Measurements from ENCODE around the gene TCERG1L.

TCERG1L gene

DNA sequence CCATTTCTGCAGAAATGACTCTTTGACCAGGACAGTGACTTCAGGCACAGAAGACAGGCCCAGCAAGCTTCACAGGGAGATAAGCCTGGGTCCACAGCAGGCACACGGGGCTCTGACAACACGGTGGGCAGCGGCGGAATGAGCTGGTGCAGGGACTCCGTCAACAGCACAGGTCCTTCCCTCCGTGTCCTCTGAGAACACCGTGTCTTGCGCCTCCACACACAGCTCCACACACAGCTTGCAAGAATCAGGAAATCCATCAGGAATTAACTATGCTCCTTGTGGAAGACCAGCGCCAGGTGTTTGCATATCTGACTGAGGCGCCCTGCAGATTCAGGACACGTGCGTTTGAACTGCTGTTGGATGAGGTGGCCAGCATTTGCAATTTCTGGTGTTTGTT, 39.6 kb downstream of the TCERG1L start:
- DNase-seq (ENCODE audit: low read depth in 2 of 2) = no peak

DNA sequence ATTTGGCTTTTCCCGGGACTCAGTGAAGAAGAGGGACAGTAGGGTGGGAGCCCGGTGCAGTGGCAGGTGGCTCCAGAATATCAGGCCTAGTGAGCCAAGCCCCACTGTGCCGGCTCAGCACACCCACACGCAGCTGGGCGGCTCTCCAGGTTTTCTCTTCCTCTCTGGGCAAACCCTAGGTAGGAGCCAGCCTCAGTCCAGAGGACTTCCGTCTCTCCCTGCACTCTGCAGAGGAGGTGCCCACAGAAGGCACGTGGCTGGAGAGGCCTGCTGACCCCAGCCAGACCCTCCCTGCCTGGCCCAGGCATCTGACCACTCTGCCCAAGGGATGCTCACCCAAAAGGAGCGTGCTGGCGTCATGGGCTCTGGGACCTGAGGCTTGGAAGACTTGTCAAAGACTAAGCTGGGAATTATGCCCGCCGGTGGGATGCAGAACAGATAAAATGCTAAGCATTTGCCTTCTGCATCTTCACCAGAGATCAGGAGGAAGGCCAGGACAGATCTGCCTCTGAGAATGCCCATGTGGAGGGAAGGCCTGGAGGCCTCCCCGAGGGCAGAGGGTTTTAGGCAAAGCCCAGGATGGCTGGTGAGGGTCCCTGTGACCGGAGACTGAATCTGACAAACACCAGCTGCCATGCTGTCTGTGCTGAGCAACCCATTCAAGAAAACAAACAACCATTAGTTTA, 40.2 kb downstream of the TCERG1L start:
- DNase-seq (ENCODE audit: low read depth in 2 of 2) = no peak

DNA sequence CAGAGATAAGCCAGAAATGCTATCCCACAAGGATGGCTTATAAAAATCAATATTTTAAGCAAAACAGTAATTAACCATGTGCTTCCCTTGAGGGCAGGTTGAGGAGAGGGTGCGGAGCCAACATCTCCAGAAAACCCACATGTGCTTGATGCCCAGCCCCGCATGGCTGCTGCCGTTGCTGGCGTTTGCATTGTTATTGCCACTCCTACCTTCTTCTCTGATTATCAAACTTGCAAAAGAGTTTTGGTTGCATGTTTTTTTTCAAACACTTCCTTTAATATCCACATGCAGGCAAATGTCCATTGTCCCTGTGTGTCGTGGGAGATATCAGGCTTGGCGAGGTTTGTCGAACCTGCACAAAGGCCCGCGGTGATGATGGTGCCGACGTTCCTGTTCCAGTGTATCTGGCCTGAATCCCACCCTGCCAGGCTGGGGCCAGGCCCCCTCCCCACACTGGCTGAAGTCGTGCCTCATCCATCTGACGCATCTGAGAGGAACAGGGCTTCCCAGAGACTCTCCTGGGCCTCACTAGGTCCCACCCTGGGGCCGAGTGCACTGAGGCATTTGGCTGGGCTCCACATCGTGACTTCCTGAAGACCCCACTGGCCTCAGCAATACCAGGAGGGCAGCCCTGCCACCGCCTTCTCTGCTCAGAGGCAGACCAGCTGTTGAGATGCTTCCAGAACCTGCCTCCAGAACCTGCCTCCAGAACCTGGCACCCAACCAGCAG, 40.9 kb downstream of the TCERG1L start:
- DNase-seq (ENCODE audit: low read depth in 2 of 2) = no peak

DNA sequence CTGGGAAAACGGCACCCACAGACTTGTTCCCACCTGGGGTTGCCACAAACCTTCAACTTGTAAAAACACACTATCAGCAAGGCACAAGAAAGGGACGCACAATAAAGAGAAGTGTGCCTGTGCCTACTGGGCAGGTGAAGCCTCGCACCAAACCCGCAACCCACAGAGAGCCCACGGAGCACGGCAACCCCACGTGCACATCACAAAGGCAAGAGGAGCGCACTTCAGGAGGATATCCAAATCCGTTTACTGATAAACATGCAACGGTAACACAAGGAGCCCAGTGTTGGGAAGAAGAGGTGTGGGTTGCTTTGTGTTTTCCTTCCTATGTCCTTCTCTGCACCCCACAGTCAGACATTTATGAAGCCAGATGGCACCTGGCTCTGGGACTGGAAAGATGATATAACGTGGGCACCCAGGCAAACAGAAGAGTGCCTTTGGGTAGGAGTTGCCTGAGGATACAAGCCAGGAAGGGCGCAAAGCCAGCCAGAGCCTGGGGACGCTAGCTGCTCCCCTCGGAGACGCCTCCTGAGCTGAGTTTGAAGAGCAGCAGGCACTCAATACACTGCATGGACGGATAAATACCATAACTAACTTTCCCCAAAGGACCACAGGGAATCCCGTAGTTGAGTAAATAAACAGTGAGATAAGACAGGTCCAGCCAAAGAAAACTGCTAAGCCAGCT, 41.6 kb downstream of the TCERG1L start:
- DNase-seq (ENCODE audit: low read depth in 2 of 2) = no peak

DNA sequence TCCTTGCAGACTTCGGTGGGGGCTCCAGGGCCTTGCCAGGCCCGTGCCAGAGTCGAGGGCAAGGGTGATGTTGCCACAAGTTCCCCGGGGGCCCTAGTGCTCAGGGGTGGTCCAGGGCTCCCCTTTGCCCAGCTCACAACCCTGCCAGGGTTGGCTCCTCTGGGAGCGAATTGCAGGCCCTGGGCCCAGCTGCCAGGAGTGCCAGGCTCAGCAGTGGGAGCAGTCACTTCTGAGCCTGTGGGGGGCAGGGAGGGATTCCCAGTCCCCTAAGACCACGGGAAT, 43.8 kb downstream of the TCERG1L start:
- DNase-seq (ENCODE audit: low read depth in 2 of 2) = no peak

DNA sequence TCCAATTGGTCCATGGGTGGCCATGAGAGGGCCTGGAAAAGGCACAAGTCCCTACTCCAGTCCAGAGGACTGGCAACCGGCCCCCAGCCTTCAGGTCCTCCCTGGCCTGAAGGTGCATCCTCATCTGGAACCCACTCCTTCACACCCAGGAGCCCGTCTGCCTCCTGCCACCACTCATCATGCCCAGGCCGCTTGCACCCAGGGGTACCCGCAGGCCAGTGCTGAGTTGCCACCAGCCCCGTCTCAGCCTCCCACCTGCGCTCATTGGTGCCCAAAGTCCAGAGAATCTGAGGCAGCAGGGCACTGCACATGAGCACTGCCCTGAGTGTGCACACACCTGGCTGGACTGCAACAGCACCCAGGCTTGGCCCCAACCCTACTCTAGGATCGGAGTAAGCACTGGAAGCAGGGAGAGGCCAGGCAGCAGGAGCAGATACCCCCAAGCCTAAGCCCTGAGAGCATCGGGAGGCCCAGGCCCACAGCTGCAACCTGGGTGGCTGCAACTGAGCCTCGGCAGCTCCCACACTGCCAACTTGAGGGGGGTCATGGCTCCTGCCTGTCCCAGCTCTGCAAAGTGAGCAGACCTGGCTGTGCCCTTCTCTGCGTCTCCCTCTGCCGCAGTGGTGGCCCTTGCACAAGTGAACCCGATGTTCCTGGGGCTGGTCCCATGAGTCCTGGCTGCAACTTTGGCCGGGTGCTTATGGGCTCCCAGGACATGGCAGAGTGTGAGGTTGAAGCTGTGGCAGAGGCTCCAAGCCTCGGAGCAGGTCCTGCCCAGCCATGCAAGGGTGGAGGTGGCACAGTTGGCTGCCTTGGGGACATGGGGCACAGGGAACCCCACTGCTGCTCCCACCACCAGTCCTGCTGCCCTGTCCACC, 44.3 kb downstream of the TCERG1L start:
- DNase-seq (ENCODE audit: low read depth in 2 of 2) = no peak

DNA sequence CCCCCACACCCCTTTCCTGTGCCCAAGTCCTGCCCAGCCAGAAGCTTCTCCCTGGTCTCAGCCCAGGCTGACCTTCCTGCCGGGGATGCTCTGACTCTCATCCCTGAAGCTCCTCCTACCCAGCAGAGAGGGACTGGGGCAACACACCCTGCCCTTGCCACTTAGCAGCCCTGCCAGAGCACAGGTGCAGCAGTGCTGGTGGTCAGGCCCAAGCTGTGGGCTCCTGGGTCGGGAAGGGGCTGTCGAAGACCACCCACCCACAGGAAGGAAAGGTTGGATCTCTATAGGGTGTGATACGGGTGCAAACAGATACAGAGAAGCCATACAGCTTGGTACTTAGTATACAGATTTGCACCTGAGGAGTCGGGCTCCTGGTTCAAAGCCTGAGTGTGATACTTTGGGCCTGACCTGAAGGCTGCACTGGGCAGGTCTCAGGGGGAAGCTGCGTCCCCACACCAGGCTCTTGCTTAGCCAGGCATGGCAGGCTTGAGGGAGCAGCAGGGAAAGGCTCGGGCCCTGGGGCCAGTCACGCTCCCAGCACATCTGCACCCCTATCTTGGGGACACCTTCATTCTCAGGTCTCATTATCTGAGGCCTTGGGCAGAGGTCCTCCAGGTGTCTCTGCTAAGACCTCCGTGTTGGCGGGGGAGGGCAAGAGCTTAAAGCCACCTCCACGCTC, 47.3 kb downstream of the TCERG1L start:
- no peak for DNase-seq (ENCODE audit: low read depth in 2 of 2)

DNA sequence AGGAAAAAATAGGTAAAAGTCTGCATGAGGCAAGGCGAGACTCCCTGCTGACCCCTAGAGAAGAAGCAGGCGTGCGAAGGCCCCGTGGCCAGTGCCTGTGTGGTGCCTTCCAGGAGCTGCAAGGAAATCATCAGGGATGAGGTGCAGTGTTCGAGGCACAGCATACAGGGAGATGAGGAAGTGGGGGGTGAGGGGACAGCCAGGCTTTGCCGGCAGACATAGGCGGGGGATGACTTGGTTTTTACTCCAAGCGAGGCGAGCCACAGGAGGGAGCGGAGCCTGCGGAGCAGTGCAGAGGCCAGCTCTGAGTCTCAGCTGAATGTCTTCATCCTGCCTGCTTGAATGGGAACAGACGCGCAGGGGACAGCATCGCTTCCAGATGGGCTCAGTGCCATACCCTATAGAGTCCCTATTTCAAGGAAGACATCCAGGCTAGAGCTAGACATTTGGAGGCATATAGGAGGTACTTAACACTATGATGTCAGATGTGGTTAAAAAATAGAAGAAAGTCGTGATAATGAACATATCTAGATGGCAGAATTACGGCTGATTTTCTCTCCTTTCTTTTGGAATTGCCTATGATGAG, 49.5 kb downstream of the TCERG1L start:
- no peak for DNase-seq (ENCODE audit: low read depth in 2 of 2)

DNA sequence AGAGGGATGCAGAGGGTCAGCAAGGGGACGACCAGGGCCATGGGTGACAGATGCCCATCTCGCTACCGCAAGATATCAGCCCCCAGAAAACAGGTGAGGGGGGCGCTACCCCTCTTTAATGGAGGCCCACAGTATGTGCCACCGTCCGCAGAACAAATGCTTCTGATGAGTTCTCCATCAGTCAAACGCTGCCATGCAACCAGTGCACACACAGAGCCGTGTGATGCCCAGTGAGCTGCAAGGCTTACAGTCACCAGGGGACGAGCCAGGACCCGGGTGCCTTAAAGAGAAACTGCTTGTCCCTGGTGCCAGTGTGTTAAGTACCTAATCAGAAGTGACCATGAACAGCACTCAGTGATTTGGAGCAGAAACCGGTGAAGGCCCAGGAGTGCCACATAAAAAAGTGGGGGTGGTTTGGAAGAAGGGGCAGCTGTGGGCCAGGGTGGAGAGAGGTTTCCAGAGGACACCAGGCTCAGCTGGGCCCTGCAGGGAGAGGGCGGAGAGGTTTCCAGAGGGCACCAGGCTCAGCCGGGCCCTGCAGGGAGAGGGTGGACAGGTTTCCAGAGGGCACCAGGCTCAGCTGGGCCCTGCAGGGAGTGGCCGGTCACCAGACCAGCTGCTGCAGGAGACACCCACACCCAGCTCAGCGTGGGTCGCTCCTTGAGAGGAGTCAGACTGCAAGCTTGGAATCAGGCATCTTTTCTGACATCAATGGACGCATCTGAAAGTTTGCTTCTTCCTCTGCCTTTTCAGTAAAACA, 50.9 kb downstream of the TCERG1L start:
- DNase-seq (ENCODE audit: low read depth in 2 of 2) = no peak

DNA sequence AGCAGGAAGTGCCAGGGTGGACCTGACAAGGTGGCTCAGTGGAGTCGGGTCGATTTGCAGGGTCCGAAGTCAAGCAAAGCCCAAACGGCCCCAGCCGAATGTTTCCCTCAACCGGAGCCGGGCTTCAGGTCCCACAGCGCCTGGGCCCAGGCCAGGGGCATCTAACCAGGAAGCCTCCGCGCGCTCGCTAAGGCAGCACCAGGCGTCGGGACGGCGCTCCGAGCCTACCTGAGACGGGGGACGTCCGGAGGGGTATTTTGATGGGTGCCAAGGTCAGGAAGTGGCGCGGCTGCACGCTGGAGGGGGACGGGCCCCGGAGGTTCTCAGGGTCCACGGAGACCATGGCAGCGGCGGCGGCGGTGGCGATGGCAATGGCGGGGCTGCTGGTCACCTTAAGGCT, 51.5 kb downstream of the TCERG1L start:
- DNase-seq (ENCODE audit: low read depth in 2 of 2) = no peak

DNA sequence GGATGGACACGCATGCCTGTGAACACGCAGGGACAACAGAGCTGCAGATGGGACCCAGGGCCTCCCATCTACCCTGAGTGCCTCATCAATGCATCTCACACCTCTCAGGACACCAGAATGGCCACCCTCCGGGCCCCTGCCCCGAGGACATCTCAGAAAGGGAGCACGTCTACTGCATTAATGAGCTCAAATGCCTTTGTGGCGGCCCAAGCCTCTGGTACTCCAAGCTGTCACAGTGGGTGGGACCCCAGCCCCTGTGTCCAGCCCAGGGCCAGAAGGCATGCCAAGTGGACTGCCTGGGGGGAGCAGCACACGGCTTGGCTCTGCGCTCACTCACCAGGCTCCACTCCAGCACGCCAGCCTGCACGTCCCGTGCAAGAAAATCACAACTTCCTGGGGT, 52.0 kb downstream of the TCERG1L start:
- DNase-seq (ENCODE audit: low read depth in 2 of 2) = no peak

DNA sequence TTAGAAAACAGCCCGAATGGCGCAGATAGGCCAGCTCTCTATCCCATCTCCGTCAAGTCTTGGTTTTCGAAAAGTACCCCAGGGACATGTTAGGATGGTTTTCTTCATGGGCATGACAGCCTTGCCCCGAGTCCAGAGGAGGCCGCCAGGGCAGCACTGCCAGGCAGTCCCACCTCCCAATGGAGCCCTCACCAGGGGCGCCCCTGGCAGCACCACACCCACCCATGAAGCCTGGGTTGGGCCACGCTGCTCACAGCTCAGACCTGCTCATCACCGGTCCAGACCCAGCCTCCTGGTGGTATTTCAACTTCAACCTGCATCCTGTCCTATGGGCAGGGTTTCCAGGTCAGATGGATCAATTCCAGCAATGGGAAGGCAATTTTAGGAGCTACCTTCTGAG, 53.3 kb downstream of the TCERG1L start:
- DNase-seq (ENCODE audit: low read depth in 2 of 2) = no peak

DNA sequence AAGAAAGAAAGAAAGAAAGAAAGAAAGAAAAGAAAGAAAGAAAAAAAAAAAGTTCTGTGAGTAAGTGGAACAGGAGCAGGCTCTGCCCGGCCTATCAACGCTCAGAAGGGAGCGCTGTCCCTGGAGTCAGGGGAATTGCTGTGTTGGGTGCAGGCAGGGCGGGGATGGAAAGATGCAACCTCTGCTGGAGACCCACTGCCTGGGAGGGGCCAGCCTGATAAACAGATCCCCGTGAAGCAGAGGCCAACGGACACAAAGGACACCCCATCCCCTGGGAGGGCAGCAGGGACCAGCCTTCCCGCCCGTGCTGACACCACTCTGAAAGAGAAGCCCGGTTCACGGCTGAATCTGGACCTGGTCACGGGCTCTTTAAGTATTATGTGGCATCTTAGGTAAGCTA, 54.5 kb downstream of the TCERG1L start:
- no peak for DNase-seq (ENCODE audit: low read depth in 2 of 2)

DNA sequence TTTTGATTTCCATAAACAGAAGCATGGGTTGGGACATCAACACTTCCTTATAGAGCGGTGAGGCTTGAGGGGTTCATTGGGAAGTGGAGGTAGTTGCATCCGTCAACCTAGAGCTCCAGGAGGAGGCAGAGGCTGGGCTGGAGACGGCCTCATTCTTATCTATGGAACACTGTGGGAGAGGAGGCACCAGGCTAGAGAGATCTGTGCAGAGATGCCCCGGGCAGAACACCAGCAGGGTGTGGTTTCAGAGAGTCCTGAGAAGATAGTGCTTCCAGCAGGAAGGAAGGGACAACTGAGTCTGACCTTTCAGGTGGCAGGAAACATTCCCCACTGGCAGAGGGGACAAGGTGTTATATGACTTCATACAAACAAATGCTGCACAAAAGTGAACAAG, 56.7 kb downstream of the TCERG1L start:
- DNase-seq (ENCODE audit: low read depth in 2 of 2) = no peak

DNA sequence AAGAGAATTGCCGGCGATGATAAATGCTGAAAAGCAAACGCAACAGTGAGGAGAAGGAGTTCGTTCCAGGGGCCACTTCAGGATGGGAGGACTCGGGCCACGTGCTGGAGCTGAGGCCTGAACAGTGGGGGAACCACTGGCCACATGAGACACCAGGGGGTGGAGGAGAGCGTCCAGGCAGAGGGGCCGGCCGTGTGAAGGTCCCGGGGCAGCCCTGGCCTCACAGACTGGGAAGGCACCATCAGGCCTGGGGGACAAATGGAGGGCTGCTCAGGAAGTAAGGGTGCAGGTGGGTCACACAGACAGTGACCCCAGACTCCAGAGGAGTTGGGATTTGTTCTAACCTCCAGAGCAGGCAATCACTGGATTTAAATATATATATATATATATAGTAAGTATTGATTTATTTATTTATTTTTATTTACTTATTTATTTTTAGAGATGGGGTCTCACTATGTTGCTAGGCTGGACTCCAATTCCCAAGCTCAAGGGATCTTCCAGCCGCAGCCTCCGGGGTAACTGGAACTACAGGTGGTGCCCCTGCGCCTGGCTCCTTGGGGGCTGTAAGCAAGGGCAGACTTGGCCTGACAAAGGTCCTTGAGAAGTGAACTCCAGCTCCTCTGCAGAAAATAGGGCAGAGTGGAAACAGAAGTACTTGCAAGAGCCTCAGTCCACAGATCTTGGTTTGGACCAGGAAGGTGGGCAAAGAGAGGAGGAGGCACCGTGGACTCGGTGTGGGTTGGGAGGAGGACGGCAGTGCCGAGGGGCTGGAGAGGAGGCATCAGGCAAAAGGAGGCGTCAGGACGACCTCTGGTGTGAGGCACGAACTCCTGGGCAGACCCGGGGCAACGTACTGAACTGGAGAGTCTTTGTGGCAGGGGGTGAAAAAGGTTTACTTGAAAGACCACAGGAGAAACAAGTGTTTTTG, 57.3 kb downstream of the TCERG1L start:
- no peak for DNase-seq (ENCODE audit: low read depth in 2 of 2)

DNA sequence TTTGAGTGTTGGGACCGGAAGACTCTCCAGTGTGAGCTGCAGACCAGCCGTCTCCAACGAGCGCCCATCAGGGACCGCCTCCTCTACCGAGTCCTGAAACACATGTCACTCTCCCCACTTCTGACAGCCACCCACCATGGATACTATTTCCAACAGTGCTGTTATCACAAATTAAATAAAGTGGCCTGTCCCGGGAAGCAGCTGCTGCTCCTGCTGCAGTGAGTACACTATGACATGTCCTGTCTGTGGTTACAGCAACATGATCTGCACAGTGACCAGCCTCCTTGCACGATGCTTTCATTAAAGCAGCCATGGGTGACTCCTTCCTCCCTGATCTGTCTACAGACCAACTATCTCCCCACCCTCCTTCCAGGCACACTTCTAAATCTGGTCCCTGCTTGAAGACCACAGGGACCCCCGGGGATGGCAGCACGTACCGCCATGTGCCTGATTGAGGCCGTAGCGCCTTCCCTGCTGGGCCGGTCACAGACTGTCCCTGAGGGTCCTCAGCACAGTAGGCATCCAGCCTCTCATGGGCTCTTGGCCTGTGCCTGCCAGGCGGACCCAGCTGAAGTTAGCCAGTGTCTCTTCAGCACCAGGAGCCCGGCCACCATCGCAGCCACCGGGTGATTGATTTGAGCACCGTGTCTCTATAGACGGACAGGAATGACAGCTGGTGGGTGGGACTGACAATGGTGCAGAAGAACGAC, 58.8 kb downstream of the TCERG1L start:
- DNase-seq (ENCODE audit: low read depth in 2 of 2) = no peak

DNA sequence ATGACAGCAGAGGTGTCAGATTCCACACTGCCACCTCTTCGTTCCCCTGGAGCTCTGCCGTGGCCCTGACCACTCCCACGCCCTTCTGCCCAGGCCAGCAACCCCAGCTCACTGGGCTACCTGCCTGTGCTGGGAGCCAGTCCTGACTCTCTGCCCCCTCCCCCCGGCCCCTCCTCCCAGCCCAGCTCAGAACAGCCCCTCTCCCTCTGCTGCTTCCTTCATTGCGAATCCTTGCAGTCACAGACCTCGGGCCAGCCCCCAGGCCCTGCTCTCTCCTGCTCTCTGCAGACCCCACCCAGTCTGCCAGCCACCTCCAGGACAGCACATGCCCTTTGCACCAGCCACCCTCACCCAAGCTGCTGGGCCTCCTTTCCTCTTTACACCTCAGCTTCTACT, 60.4 kb downstream of the TCERG1L start:
- no peak for DNase-seq (ENCODE audit: low read depth in 2 of 2)

DNA sequence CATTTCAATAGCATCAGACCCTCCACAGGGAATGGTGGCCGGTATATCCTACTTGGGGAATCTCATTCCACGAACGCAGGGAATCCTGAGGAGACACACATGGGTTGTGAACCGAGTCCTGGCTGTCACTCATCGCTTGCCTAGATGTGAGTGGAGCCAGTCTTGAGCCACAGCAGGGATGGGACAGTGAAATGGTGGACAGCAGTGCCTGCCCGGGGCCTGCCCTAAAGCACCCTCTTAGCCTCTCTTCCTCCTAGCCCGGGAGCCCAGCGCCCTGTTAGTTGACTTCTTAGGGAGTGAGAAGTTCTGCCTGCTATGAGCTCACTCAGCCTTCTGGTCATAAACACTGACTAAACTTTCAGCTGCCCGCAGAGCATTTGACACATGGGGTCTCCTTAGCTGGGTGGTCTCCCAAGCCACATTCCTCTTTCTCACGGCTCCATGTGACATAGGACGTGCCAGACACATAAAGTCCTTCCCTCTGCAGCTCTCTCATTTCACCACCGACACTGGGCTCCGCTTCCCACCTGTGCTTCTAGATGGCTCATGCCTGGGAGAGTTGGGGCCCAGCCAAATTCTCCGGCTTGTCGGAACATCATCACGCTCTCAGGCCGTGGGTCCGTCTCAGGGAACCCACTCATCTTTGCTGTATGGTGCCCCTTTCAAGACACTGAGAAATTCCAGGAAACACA, 60.9 kb downstream of the TCERG1L start:
- DNase-seq (ENCODE audit: low read depth in 2 of 2) = no peak

All from stimulated activated CD4-positive, alpha-beta T cell treated with anti-CD3 and anti-CD28 coated beads, Interleukin-12 subunit alpha, Interleukin-12 subunit beta, amount 100 ng/mL, for 24 hours (primary cell).